H1 (cell line): ENCODE results near the gene C3orf80. TPM values are rescaled to one million over a fixed set of nuclear protein-coding genes. Genes with fewer than 3 reads are reported as not detected.

ENCODE experiments used
- CTCF ChIA-PET: fragments of 300-600 bp; sonication (Branson Sonifier 250); formaldehyde crosslinking; loops from one replicate; lab custom pipeline; 2021; ENCODE audit not compliant: partially characterized antibody; lab: Charles Lee
- POLR2A ChIA-PET: fragments of 300-600 bp; sonication (Branson Sonifier 250); formaldehyde crosslinking; loops from one replicate; lab custom pipeline; 2021; ENCODE audit warnings: inconsistent platforms; ENCODE audit not compliant: partially characterized antibody; lab: Charles Lee
- DNase-seq, 2 experiments: peaks; one replicate each; pipeline versions ENCODE4 v3.0.0 to v3.0.0-alpha.2; 2010 to 2022; ENCODE audit warnings: low spot score in 2 of 2, low read depth in 1 of 2, mixed read lengths in 1 of 2
- FAIRE-seq: peaks from 2 replicates; lab custom pipeline; 2011; peaks lifted over from hg19 to GRCh38; lab: Jason Lieb, UNC
- H2AFZ ChIP-seq: 2 replicates; pipeline ENCODE4 v1.8.1; 2012; ENCODE audit warnings: low read length, inconsistent platforms
- H2AK5ac ChIP-seq: 2 replicates; pipeline ENCODE4 v1.6.1; 2013; ENCODE audit warnings: low read depth, low read length
- H2BK120ac ChIP-seq: replicated peaks from 2 replicates; pipeline ENCODE3; 2013; ENCODE audit warnings: low read depth, low read length, inconsistent platforms
- H2BK12ac ChIP-seq: 2 replicates; pipeline ENCODE4 v1.6.1; 2013; ENCODE audit warnings: low read depth, low read length
- H2BK15ac ChIP-seq: 2 replicates; pipeline ENCODE4 v1.6.1; 2013; ENCODE audit warnings: low read length
- H2BK20ac ChIP-seq: 2 replicates; pipeline ENCODE4 v1.6.1; 2013; ENCODE audit warnings: low read length
- H2BK5ac ChIP-seq: 2 replicates; pipeline ENCODE4 v1.6.1; 2013; ENCODE audit warnings: low read depth, low read length
- H3K14ac ChIP-seq: 2 replicates; pipeline ENCODE4 v1.6.1; 2013; ENCODE audit warnings: inconsistent platforms; ENCODE audit not compliant: insufficient read length
- H3K18ac ChIP-seq: 2 replicates; pipeline ENCODE4 v1.6.1; 2013; ENCODE audit warnings: low read length; ENCODE audit errors: extremely low read depth
- H3K23ac ChIP-seq: 2 replicates; pipeline ENCODE4 v1.6.1; 2013; ENCODE audit warnings: inconsistent platforms; ENCODE audit not compliant: insufficient read length
- H3K23me2 ChIP-seq: 2 replicates; pipeline ENCODE4 v1.6.1; 2013; ENCODE audit warnings: low read depth, low read length
- H3K27ac ChIP-seq: 2 replicates; pipeline ENCODE4 v1.6.1; 2011; ENCODE audit warnings: low read depth, low read length, inconsistent platforms
- H3K27me3 ChIP-seq, 4 experiments: replicated peaks in 1 of 4; 1 replicate in 1 of 4; 2 replicates in 3 of 4; pipeline versions ENCODE4 v1.6.1 to v1.8.1; 2011 to 2013; ENCODE audit warnings: low read length in 3 of 4, mild to moderate bottlenecking in 3 of 4, inconsistent platforms in 2 of 4, mixed read lengths in 2 of 4, moderate library complexity in 1 of 4; ENCODE audit not compliant: control insufficient read depth in 3 of 4, insufficient read depth in 3 of 4; ENCODE audit errors: extremely low read depth in 1 of 4
- H3K36me3 ChIP-seq, 4 experiments: 2 replicates each; pipeline versions ENCODE4 v1.6.1 to v1.8.1; 2011 to 2013; ENCODE audit warnings: mild to moderate bottlenecking in 4 of 4, low read length in 3 of 4, moderate library complexity in 2 of 4, control low read depth in 1 of 4, inconsistent platforms in 1 of 4; ENCODE audit not compliant: insufficient read depth in 4 of 4, control insufficient read depth in 2 of 4
- H3K4ac ChIP-seq: replicated peaks from 2 replicates; pipeline ENCODE3; 2013; ENCODE audit warnings: low read length, low read depth, mixed read lengths, inconsistent platforms; ENCODE audit not compliant: insufficient read length
- H3K4me1 ChIP-seq, 4 experiments: replicated peaks in 1 of 4; 1 replicate in 1 of 4; 2 replicates in 3 of 4; pipeline versions ENCODE4 v1.6.1 to v1.8.1; 2011 to 2013; ENCODE audit warnings: low read length in 3 of 4, inconsistent platforms in 2 of 4, mixed read lengths in 1 of 4; ENCODE audit not compliant: insufficient read depth in 4 of 4, control insufficient read depth in 3 of 4
- H3K4me2 ChIP-seq, 2 experiments: 2 replicates each; pipeline versions ENCODE4 v1.6.1 to v1.8.1; 2011 to 2013; ENCODE audit warnings: low read depth in 2 of 2, low read length in 2 of 2, control low read depth in 1 of 2, inconsistent platforms in 1 of 2, mild to moderate bottlenecking in 1 of 2; ENCODE audit not compliant: insufficient read depth in 1 of 2
- H3K4me3 ChIP-seq, 4 experiments: fragments of 200-600, 300-600 bp in 1 of 4; sonication (generic), shearing (Covaris generic), sonication (Bioruptor Twin) in 1 of 4; 2 replicates each; pipeline versions ENCODE4 v1.5.1 to v1.8.1; 2011 to 2016; ENCODE audit warnings: low read length in 4 of 4, low read depth in 3 of 4, control low read depth in 2 of 4, inconsistent platforms in 2 of 4, mild to moderate bottlenecking in 2 of 4, mixed read lengths in 1 of 4, moderate library complexity in 1 of 4; ENCODE audit not compliant: insufficient read depth in 2 of 4; ENCODE audit errors: extremely low read depth in 1 of 4
- H3K56ac ChIP-seq: replicated peaks from 2 replicates; pipeline ENCODE3; 2013; ENCODE audit warnings: low read depth, mild to moderate bottlenecking, mixed read lengths, low read length, inconsistent platforms; ENCODE audit not compliant: insufficient read length
- H3K79me1 ChIP-seq: 2 replicates; pipeline ENCODE4 v1.6.1; 2013; ENCODE audit warnings: low read depth, low read length, control low read depth
- H3K79me2 ChIP-seq, 2 experiments: 2 replicates each; pipeline versions ENCODE4 v1.6.1 to v1.8.1; 2012 to 2013; ENCODE audit warnings: low read length in 2 of 2, mild to moderate bottlenecking in 2 of 2, inconsistent platforms in 1 of 2; ENCODE audit not compliant: insufficient read depth in 2 of 2, control insufficient read depth in 1 of 2
- H3K9ac ChIP-seq, 4 experiments: replicated peaks in 1 of 4; 1 replicate in 1 of 4; 2 replicates in 3 of 4; pipeline versions ENCODE4 v1.6.1 to v1.8.1; 2011 to 2013; ENCODE audit warnings: low read depth in 3 of 4, low read length in 3 of 4, control low read depth in 2 of 4, mild to moderate bottlenecking in 2 of 4, moderate library complexity in 2 of 4, inconsistent platforms in 1 of 4; ENCODE audit errors: extremely low read depth in 1 of 4
- H3K9me3 ChIP-seq, 2 experiments: 2 replicates each; pipeline versions ENCODE4 v1.6.1 to v1.8.1; 2012 to 2013; ENCODE audit warnings: mild to moderate bottlenecking in 2 of 2, moderate library complexity in 2 of 2, control low read depth in 1 of 2, inconsistent platforms in 1 of 2, low read depth in 1 of 2, low read length in 1 of 2, mixed read lengths in 1 of 2; ENCODE audit not compliant: insufficient read depth in 2 of 2
- H4K20me1 ChIP-seq, 2 experiments: replicated peaks in 1 of 2; 2 replicates each; pipeline versions ENCODE3 to v1.8.1; 2011 to 2013; ENCODE audit warnings: inconsistent platforms in 2 of 2, low read length in 2 of 2, mild to moderate bottlenecking in 1 of 2; ENCODE audit not compliant: insufficient read depth in 2 of 2, control insufficient read depth in 1 of 2
- H4K5ac ChIP-seq: 2 replicates; pipeline ENCODE4 v1.6.1; 2013; ENCODE audit warnings: low read length, low read depth, mixed read lengths, inconsistent platforms; ENCODE audit not compliant: insufficient read length
- H4K8ac ChIP-seq: 2 replicates; pipeline ENCODE4 v1.8.0; 2013; ENCODE audit warnings: mild to moderate bottlenecking, moderate library complexity, low read length, inconsistent platforms; ENCODE audit not compliant: insufficient read depth; ENCODE audit errors: extremely low read depth
- H4K91ac ChIP-seq: replicated peaks from 2 replicates; pipeline ENCODE3; 2013; ENCODE audit warnings: low read length, mixed read lengths, inconsistent platforms; ENCODE audit not compliant: insufficient read length
- ATF2 ChIP-seq: IDR thresholded peaks from 2 replicates; pipeline ENCODE4 v1.6.1; 2012; ENCODE audit warnings: low read length, inconsistent platforms
- KDM4A ChIP-seq: IDR thresholded peaks from one replicate; pipeline ENCODE4 v1.7.1; 2012; ENCODE audit warnings: low read depth, mild to moderate bottlenecking, moderate library complexity, low read length, inconsistent platforms; ENCODE audit not compliant: severe bottlenecking
- POLR2AphosphoS5 ChIP-seq: IDR thresholded peaks from 2 replicates; pipeline ENCODE4 v1.6.1; 2011; ENCODE audit warnings: low read depth, low read length
- POU5F1 ChIP-seq: IDR thresholded peaks from 2 replicates; pipeline ENCODE4 v1.6.1; 2011; ENCODE audit warnings: low read depth, mild to moderate bottlenecking, low read length, moderate library complexity
- SAP30 ChIP-seq: fragments of 300-600 bp; sonication (generic); IDR thresholded peaks from 2 replicates; pipeline ENCODE4 v1.7.1; 2012; ENCODE audit warnings: low read length, moderate library complexity, mild to moderate bottlenecking, inconsistent platforms; ENCODE audit not compliant: insufficient read depth, insufficient replicate concordance
- SP1 ChIP-seq: IDR thresholded peaks from 2 replicates; pipeline ENCODE4 v1.6.1; 2011; ENCODE audit warnings: low read depth, low read length
- WGBS, 2 experiments: shearing (Covaris generic) in 1 of 2; methylation state at CpG; one replicate each; pipeline versions ENCODE4 v1.1.6 to v1.1.7; 2013 to 2015; ENCODE audit warnings: low lambda C conversion rate in 2 of 2, mixed read lengths in 2 of 2, inconsistent platforms in 1 of 2, low coverage in 1 of 2, missing lambda C conversion rate in 1 of 2; ENCODE audit not compliant: insufficient replicate concordance in 2 of 2, insufficient coverage in 1 of 2, insufficient read length in 1 of 2; ENCODE audit errors: extremely low coverage in 1 of 2, missing lambda C conversion rate in 1 of 2; 5-methylcytosine and 5-hydroxymethylcytosine counted together
- polyA plus RNA-seq, 7 experiments: library from polyadenylated mRNA; depleted of rRNA in 3 of 7; stranded (reverse) in 5 of 7; unstranded in 2 of 7; fragments of >200 nt in 5 of 7; fragments of 200-250 nt in 2 of 7; gene quantifications; 1 replicate in 5 of 7; 2 replicates in 1 of 7; 4 replicates in 1 of 7; pipeline versions ENCODE4 v1.2.1 to v1.2.3, GENCODE V29; 2011 to 2013; ENCODE audit warnings: missing spikeins in 2 of 7, mixed read lengths in 2 of 7
- total RNA-seq: library from RNA; stranded (reverse); fragmentation: NEBNext Ultra II Directional; extraction: Animal tissue kit (Norgen Biotek cat#: 25700); gene quantifications from 2 replicates; pipeline ENCODE4 v1.2.1, GENCODE V29; 2021
- TF ChIP-seq, protein P1 (sequence below): IDR thresholded peaks from 2 replicates; pipeline ENCODE4 v1.6.1; 2012; ENCODE audit warnings: inconsistent platforms

Gene C3orf80
- total and polyA plus RNA-seq, 2 of the 8 experiments (the other 6 are each of a cell fraction or from before 2014, with no cell fraction given): 0.57 to 1.1 TPM

- Histone ChIP-seq H3K23me2 (no peaks in the 10 kb centered on the region), H3K56ac (no peak overlapping the region), H3K27ac (no peak overlapping the region), H4K91ac (no peak overlapping the region)
- no peak for TF ChIP-seq SP1
- TF ChIP-seq KDM4A: no peak
- no peak for TF ChIP-seq POU5F1
- TF ChIP-seq POLR2AphosphoS5: no peak
- TF ChIP-seq, protein P1, sequence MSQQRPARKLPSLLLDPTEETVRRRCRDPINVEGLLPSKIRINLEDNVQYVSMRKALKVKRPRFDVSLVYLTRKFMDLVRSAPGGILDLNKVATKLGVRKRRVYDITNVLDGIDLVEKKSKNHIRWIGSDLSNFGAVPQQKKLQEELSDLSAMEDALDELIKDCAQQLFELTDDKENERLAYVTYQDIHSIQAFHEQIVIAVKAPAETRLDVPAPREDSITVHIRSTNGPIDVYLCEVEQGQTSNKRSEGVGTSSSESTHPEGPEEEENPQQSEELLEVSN: no peak
- TF ChIP-seq SAP30: no peak
- no peak for TF ChIP-seq ATF2
- TF ChIP-seq, all 59 proteins: peak for 0
- Histone ChIP-seq H3K4me3 (no peak overlapping the region), H3K4me2 (no peak overlapping the region), H4K20me1 (no peaks in the 10 kb centered on the region), H3K9ac (no peak overlapping the region), H2AK5ac (no peak overlapping the region), H3K79me1 (no peaks in the 10 kb centered on the region), H3K36me3 (peaks cover 0 to 4% (median 0%) of the 10 kb centered on the region in 4 experiments; a peak in 1 of 8 replicates), H3K18ac (no peak overlapping the region), H4K8ac (no peak overlapping the region), H3K4ac (no peak overlapping the region), H3K9me3 (no peaks in the 10 kb centered on the region), H2BK20ac (no peak overlapping the region), H3K14ac (no peak overlapping the region), H2BK120ac (no peak overlapping the region), H3K23ac (no peak overlapping the region), H3K4me1 (no peaks in the 10 kb centered on the region), H2BK12ac (no peak overlapping the region), H2BK15ac (no peak overlapping the region), H3K27me3 (no peaks in the 10 kb centered on the region), H2BK5ac (no peak overlapping the region), H3K79me2 (no peaks in the 10 kb centered on the region), H2AFZ (no peak overlapping the region), H4K5ac (no peak overlapping the region)
- ChIA-PET POLR2A (no interaction called here), CTCF (interaction anchor here (0.8 kb wide), 1 partner anchor 233 kb away, joined by 3 read pairs; no protein-coding TSS in a partner anchor)
- DNase-seq (no peak), FAIRE-seq (no peak)
- 94% methylated on average over 2 of the region's 2 CpGs; no CpG with 5 or more reads in 1 of the 2 experiments for WGBS, 2 experiments
Measured at GRCh38 chr3:160265088-160265487, 39.9 kb downstream of the C3orf80 start.
